Chondrocyte (in vitro differentiated cells): ENCODE measurements around the gene COLEC11. TPM values are rescaled to one million over a fixed set of nuclear protein-coding genes. Genes with fewer than 3 reads are reported as not detected.
A peak's percentile ranks its signal among the peaks of the same experiment; 100 is the strongest.

ENCODE experiments used
- DNase-seq: peaks from one replicate; pipeline ENCODE4 v3.0.0; 2021; ENCODE audit warnings: mixed read lengths, low spot score
- H3K27ac Mint-ChIP-seq: one replicate; pipeline ENCODE4 v1.8.0; 2021; ENCODE audit warnings: mild to moderate bottlenecking, moderate library complexity, mixed read lengths; ENCODE audit not compliant: unreplicated experiment
- H3K27me3 Mint-ChIP-seq: 2 replicates; pipeline ENCODE4 v1.8.0; 2021; ENCODE audit warnings: low read depth, mixed read lengths
- H3K36me3 Mint-ChIP-seq: 2 replicates; pipeline ENCODE4 v1.8.0; 2021; ENCODE audit warnings: low read depth, mixed read lengths
- H3K4me1 Mint-ChIP-seq: 2 replicates; pipeline ENCODE4 v1.8.0; 2021; ENCODE audit warnings: low read depth, mild to moderate bottlenecking, mixed read lengths
- H3K4me3 Mint-ChIP-seq: one replicate; pipeline ENCODE4 v1.8.0; 2021; ENCODE audit warnings: mild to moderate bottlenecking, moderate library complexity, mixed read lengths; ENCODE audit not compliant: unreplicated experiment
- H3K9me3 Mint-ChIP-seq: 2 replicates; pipeline ENCODE4 v1.8.0; 2021; ENCODE audit warnings: low read depth, mixed read lengths
- CTCF ChIP-seq: fragments of 200-600 bp; sonication (generic); IDR thresholded peaks from 2 replicates; pipeline ENCODE4 v1.5.0; 2021; ENCODE audit warnings: antibody characterized with exemption, mild to moderate bottlenecking, moderate library complexity
- total RNA-seq: library from RNA; stranded (reverse); gene quantifications from 3 replicates; pipeline ENCODE4 v1.2.1, GENCODE V29; 2021

The COLEC11 gene
- total RNA-seq, 1 donor from 2014 or later, result not detected

GRCh38 chr2:3652896-3653625 lies 58.1 kb downstream of the COLEC11 start:
- no peak for TF ChIP-seq CTCF
- H3K36me3 Mint-ChIP-seq, result no peaks in the 10 kb centered on the region
- no peak overlapping the region for H3K4me3 Mint-ChIP-seq
- H3K27ac Mint-ChIP-seq, result no peak overlapping the region
- H3K27me3 Mint-ChIP-seq, result peaks cover 11% of the 10 kb centered on the region
- DNase-seq, result no peak
- no peaks in the 10 kb centered on the region for H3K9me3 Mint-ChIP-seq
- peaks cover 19% of the 10 kb centered on the region for H3K4me1 Mint-ChIP-seq

- no peak for DNase-seq
- no peak for TF ChIP-seq CTCF
- H3K36me3 Mint-ChIP-seq, result no peaks in the 10 kb centered on the region
- no peaks in the 10 kb centered on the region for H3K9me3 Mint-ChIP-seq
- no peak overlapping the region for H3K27ac Mint-ChIP-seq
- peaks cover 21% of the 10 kb centered on the region for H3K4me1 Mint-ChIP-seq
- H3K4me3 Mint-ChIP-seq, result no peak overlapping the region
- peaks cover 10% of the 10 kb centered on the region for H3K27me3 Mint-ChIP-seq
Measured at GRCh38 chr2:3654011-3654410, 59.1 kb downstream of the COLEC11 start.

- H3K9me3 Mint-ChIP-seq, result no peaks in the 10 kb centered on the region
- no peak for TF ChIP-seq CTCF
- H3K27ac Mint-ChIP-seq, result no peak overlapping the region
- peaks cover 10% of the 10 kb centered on the region for H3K27me3 Mint-ChIP-seq
- H3K36me3 Mint-ChIP-seq, result no peaks in the 10 kb centered on the region
- H3K4me3 Mint-ChIP-seq, result no peak overlapping the region
- DNase-seq, result peak; percentile 30
- peaks cover 28% of the 10 kb centered on the region for H3K4me1 Mint-ChIP-seq
Measured at GRCh38 chr2:3654531-3655225, 59.8 kb downstream of the COLEC11 start.

DNA sequence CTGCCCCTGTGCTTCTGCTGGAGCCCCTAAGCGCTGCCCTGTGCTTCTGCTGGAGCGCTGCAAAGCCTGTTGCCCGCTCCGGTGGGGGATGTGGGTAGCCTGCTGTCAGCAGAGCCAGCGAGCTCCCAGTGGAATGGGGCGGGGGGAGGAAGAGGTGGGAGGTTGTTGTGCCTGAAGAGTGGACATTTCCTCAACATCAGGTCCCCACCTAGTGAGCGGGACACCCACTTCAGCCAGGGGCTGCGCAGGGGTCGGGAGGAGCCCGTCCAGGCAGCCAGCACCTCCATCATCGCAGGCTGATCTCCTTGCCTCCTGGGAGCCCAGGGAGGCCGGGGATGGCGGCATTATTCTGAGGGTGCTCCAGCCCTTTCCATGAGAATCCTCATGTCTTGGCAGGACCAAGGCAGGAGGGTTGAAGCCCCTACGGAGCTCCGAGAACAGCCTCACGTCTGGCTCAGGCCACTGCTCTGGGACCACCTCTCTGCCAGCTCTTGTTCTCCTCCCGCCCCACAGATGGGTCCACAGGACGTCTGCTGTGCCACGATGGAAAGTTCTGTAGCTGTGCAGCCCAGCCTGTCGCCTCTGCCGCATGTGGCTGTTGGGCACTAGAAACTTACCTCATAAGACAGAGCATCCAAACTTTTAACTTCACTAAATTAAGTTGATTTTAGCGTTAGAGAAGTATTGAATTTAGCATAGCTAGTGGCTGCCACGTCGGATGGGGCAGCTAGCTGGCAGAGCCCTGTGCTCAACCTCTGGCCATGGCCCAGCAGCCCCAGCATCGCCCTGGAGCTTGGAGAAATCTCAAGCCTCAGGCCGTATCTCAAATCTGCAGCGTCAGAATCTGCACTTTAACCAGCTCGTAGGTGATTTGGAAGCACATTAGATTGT lies 61.2 kb downstream of the COLEC11 start:
- Mint-ChIP-seq H3K4me3 (no peak overlapping the region), H3K9me3 (no peaks in the 10 kb centered on the region), H3K4me1 (peaks cover 24% of the 10 kb centered on the region), H3K36me3 (no peaks in the 10 kb centered on the region), H3K27me3 (peaks cover 7% of the 10 kb centered on the region), H3K27ac (no peak overlapping the region)
- DNase-seq, result no peak
- no peak for TF ChIP-seq CTCF
